ENCODE results near the gene KCNC4. TPM values are rescaled to one million over a fixed set of nuclear protein-coding genes. Genes with fewer than 3 reads are reported as not detected.
A peak's percentile ranks its signal among the peaks of the same experiment; 100 is the strongest.

The KCNC4 gene
- total RNA-seq, 1 experiment from 2014 or later = 0.24 TPM

DNA sequence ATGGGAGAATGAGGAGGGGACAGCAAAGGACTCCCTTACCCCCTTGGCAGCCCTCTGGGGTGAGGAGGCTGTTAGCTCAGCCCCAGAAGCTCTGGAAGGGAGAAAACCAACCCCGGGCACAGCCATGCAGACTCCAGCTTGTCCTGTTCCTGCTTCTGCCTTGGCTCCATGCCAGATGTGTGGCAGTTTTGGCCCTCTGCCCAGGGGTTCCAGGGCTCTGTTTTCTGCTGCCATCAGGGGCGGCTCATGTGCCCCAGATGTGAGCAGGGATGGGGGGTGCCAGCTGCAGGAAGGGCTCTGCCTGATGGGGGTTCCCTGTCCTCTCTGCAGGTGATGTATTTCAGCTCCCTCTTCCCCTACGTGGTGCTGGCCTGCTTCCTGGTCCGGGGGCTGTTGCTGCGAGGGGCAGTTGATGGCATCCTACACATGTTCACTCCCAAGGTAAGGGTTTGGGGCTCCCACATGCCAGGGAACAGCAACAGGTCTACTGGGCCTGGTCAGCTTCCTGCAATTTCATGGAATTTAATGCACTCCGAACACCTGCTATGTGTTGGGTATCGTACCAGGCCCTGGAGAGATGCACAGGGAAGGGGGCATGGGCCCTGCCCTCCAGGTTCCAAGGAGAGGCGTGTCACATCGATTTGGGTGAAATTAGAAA lies 33.7 kb upstream of the KCNC4 start:
- no peak overlapping the region for H3K4me3 ChIP-seq (ENCODE audit: low read depth, low read length, poor library complexity, severe bottlenecking)
- CTCF ChIA-PET = interaction anchor here (1.0 kb wide), 1 partner anchor 20 kb away, joined by 3 read pairs; no protein-coding TSS in a partner anchor
- intact Hi-C loops (cut with micrococcal nuclease; ENCODE audit: unreplicated experiment) = no loop called here
- POLR2A ChIA-PET (ENCODE audit: low non-redundant PET) = no interaction called here
- DNase-seq (ENCODE audit: low spot score) = peak; percentile 72
- no peaks in the 10 kb centered on the region for H3K27me3 ChIP-seq (replicated peaks; ENCODE audit: insufficient read depth, low read depth, low read length, poor library complexity)
- H3K9me3 ChIP-seq (ENCODE audit: low read depth, low read length, poor library complexity, severe bottlenecking) = no peaks in the 10 kb centered on the region
- BruUV-seq (replicated peaks) = no TSS peak
- peaks cover 1% of the 10 kb centered on the region for H3K4me1 ChIP-seq (ENCODE audit: insufficient read depth, low read length, poor library complexity, severe bottlenecking)
- TF ChIP-seq, protein P1, sequence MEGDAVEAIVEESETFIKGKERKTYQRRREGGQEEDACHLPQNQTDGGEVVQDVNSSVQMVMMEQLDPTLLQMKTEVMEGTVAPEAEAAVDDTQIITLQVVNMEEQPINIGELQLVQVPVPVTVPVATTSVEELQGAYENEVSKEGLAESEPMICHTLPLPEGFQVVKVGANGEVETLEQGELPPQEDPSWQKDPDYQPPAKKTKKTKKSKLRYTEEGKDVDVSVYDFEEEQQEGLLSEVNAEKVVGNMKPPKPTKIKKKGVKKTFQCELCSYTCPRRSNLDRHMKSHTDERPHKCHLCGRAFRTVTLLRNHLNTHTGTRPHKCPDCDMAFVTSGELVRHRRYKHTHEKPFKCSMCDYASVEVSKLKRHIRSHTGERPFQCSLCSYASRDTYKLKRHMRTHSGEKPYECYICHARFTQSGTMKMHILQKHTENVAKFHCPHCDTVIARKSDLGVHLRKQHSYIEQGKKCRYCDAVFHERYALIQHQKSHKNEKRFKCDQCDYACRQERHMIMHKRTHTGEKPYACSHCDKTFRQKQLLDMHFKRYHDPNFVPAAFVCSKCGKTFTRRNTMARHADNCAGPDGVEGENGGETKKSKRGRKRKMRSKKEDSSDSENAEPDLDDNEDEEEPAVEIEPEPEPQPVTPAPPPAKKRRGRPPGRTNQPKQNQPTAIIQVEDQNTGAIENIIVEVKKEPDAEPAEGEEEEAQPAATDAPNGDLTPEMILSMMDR (conservative IDR thresholded peaks at IDR 0.05; ENCODE audit: low read depth, low read length) = no peak
- TF ChIP-seq EZH2 (IDR thresholded peaks at IDR 0.05; ENCODE audit: borderline replicate concordance, low read depth, low read length, poor library complexity, severe bottlenecking) = no peak
- no peak overlapping the region for H3K27ac ChIP-seq (ENCODE audit: low read depth, low read length, poor library complexity, severe bottlenecking)
- no peaks in the 10 kb centered on the region for H3K36me3 ChIP-seq (ENCODE audit: insufficient read depth, low read length, poor library complexity, severe bottlenecking)

DNA sequence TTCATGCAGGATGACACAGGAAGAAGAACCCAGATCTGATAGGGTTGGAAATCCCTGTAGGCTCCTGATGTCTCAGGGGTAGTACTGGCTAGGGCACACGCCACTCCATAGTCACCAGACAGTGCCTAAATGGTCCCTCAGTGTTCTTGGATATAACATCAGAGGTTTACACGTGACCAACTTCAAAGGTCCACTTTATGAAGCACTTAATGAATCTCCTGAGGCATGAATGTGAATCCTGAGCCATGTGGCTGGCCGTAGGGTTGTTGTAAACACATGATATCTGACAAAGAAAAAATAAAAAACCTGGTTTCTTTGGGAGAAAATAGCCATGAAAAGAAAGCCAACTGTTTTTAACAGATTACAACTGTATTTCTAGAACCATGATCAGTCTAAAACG lies 32.3 kb upstream of the KCNC4 start:
- no peak for DNase-seq (ENCODE audit: low spot score)
- no peak overlapping the region for H3K4me3 ChIP-seq (ENCODE audit: low read depth, low read length, poor library complexity, severe bottlenecking)
- POLR2A ChIA-PET (ENCODE audit: low non-redundant PET) = no interaction called here
- CTCF ChIA-PET = no interaction called here
- TF ChIP-seq, protein P1 (conservative IDR thresholded peaks at IDR 0.05; ENCODE audit: low read depth, low read length) = no peak
- TF ChIP-seq EZH2 (IDR thresholded peaks at IDR 0.05; ENCODE audit: borderline replicate concordance, low read depth, low read length, poor library complexity, severe bottlenecking) = no peak
- no peaks in the 10 kb centered on the region for H3K9me3 ChIP-seq (ENCODE audit: low read depth, low read length, poor library complexity, severe bottlenecking)
- peaks cover 3% of the 10 kb centered on the region for H3K27me3 ChIP-seq (replicated peaks; ENCODE audit: insufficient read depth, low read depth, low read length, poor library complexity)
- intact Hi-C loops (cut with micrococcal nuclease; ENCODE audit: unreplicated experiment) = no loop called here
- no TSS peak for BruUV-seq (replicated peaks)
- no peaks in the 10 kb centered on the region for H3K4me1 ChIP-seq (ENCODE audit: insufficient read depth, low read length, poor library complexity, severe bottlenecking)
- no peak overlapping the region for H3K27ac ChIP-seq (ENCODE audit: low read depth, low read length, poor library complexity, severe bottlenecking)
- no peaks in the 10 kb centered on the region for H3K36me3 ChIP-seq (ENCODE audit: insufficient read depth, low read length, poor library complexity, severe bottlenecking)

DNA sequence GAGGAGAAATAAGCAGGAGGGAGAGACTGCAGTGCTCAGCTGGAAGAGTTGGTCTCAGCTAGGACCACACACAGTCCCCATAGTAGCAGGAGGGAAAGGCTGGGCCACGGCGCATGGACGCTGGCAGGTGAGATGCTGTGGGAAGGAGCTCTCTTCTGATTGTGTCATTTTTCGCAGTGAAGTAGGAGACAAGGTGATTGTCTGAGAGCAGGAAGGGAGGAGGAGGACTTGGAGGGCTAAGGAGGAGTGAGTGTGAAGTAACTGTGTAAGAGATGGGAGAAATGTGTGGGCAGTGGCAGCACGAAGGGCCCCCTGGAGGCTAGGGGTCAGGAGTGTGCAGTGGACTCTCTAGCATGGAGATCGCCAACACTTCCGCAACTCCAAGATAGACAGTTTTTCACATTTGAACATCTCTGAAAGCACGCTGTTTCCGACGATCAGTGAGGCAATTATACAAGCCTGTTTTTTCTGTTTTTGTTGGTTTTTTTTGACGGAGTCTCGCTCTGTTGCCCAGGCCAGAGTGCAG lies 26.4 kb upstream of the KCNC4 start:
- no peaks in the 10 kb centered on the region for H3K4me1 ChIP-seq (ENCODE audit: insufficient read depth, low read length, poor library complexity, severe bottlenecking)
- peaks cover 16% of the 10 kb centered on the region for H3K27me3 ChIP-seq (replicated peaks; ENCODE audit: insufficient read depth, low read depth, low read length, poor library complexity)
- POLR2A ChIA-PET (ENCODE audit: low non-redundant PET) = no interaction called here
- H3K27ac ChIP-seq (ENCODE audit: low read depth, low read length, poor library complexity, severe bottlenecking) = no peak overlapping the region
- CTCF ChIA-PET = no interaction called here
- intact Hi-C loops (cut with micrococcal nuclease; ENCODE audit: unreplicated experiment) = no loop called here
- DNase-seq (ENCODE audit: low spot score) = no peak
- no TSS peak for BruUV-seq (replicated peaks)
- no peaks in the 10 kb centered on the region for H3K9me3 ChIP-seq (ENCODE audit: low read depth, low read length, poor library complexity, severe bottlenecking)
- H3K4me3 ChIP-seq (ENCODE audit: low read depth, low read length, poor library complexity, severe bottlenecking) = no peak overlapping the region
- TF ChIP-seq, protein P1 (conservative IDR thresholded peaks at IDR 0.05; ENCODE audit: low read depth, low read length) = no peak
- TF ChIP-seq EZH2 (IDR thresholded peaks at IDR 0.05; ENCODE audit: borderline replicate concordance, low read depth, low read length, poor library complexity, severe bottlenecking) = no peak
- H3K36me3 ChIP-seq (ENCODE audit: insufficient read depth, low read length, poor library complexity, severe bottlenecking) = no peaks in the 10 kb centered on the region
